Kidney glomerular epithelial cell (primary cell): ENCODE measurements around the gene ABHD1.
"Not testable (repeated sequence)": the region's sequence is repeated elsewhere in the genome, so short reads cannot be mapped to it uniquely, and the experiment has no call there.

ENCODE experiments used
- DNase-seq: peaks from one replicate; lab custom pipeline; 2025; lab: John Stamatoyannopoulos, UW

Gene ABHD1

DNA sequence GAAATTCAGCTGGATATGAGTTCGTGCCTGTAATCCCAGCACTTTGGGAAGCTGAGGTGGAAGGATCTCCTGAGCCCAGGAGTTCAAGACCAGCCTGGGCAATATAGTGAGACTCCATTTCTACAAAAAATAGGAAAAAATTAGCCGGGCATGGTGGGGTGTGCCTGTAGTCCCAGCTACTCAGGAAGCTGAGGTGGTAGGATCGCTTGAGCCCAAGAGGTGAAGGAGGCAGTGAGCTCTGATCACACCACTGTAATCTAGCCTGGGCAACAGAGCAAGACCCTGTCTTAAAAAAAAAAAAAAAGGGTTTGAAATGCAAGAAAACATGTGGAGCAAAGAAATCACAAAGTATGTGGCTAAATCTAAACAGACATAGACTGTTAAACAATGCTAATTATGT is 14.5 kb upstream of the ABHD1 start:
- no peak for DNase-seq

DNA sequence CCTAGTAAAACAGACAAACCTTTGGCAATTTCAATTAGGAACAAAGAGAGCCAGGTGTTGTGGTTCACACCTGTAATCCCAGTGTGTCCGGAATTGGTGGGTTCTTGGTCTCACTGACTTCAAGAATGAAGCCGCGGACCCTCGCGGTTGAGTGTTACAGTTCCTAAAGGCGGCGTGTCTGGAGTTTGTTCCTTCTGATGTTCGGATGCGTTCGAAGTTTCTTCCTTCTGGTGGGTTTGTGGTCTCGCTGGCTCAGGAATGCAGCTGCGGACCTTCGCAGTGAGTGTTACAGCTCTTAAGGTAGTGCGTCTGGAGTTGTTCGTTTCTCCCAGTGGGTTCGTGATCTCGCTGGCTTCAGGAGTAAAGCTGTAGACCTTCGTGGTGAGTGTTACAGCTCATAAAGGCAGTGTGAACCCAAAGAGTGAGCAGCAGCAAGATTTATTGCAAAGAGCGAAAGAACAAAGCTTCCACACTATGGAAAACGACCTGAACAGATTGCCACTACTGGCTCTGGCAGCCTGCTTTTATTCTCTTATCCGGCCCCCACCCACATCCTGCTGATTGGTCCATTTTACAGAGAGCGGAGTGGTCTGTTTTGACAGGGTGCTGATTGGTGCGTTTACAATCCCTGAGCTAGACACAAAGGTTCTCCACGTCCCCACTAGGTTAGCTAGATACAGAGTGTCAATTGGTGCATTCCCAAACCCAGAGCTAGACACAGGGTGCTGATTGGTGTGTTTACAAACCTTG is 12.8 kb upstream of the ABHD1 start:
- not testable (repeated sequence) for DNase-seq

DNA sequence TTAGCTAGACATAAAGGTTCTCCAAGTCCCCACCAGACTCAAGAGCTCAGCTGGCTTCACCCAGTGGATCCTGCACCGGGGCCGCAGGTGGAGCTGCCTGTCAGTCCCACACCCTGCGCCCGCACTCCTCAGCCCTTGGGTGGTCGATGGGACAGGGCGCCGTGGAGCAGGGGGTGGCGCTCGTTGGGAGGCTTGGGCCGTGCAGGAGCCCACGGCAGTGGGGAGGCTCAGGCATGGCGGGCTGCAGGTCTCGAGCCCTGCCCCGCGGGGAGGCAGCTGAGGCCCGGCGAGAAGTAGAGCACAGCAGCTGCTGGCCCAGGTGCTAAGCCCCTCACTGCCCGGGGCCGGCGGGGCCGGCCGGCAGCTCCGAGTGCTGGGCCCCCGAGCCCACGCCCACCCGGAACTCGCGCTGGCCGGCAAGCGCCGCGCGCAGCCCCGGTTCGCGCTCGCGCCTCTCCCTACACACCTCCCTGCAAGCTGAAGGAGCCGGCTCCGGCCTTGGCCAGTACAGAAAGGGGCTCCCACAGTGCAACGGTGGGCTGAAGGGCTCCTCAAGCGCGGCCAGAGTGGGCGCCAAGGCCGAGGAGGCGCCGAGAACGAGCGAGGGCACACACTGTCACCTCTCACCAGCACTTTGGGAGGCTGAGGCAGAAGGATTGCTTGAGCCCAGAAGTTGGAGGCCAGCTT is 12.1 kb upstream of the ABHD1 start:
- DNase-seq: not testable (repeated sequence)

DNA sequence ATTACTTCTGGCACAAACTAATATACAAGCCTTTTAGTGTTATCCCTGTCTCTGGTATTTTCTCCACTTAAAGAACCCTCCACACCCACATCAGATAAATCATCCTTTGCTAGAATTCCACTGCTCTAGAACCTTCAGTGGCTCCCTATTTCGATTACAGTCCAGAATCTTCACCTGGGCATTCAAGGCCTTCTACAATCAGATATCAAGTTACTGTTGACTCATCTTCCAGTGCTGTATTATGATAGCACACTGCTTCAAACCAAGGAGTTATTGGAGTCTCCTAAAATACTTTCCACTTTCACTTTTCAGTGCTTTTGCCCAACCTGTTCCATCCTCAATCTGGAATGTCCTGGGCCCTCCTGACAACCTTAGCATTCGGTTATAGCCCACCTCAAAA is 8.1 kb upstream of the ABHD1 start:
- no peak for DNase-seq

DNA sequence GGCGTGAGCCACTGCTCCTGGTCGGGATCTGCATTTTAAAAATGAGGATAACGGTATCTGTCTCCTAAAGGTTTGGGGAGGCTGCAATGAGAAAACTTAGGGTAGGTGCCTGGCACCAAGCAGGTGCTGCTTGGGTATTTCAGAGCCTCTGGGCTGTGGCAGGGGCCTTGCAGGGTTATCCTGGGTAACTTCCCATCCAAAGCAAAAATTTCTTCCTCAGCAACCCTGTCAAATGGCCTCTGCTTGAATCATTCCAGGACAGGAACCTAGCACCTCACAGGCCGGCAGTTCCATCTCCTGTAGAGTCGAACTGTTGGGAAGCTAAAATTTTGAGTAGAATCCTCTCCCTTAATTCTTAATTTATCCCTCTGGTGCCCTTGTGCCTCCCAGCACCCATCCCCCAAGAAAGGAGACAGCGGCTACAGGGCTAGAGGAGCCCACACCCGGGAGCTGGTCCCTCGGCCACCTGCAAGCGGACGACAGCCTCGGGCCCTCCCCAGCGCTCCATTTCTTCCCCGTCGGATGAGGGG is 5.6 kb upstream of the ABHD1 start:
- no peak for DNase-seq

DNA sequence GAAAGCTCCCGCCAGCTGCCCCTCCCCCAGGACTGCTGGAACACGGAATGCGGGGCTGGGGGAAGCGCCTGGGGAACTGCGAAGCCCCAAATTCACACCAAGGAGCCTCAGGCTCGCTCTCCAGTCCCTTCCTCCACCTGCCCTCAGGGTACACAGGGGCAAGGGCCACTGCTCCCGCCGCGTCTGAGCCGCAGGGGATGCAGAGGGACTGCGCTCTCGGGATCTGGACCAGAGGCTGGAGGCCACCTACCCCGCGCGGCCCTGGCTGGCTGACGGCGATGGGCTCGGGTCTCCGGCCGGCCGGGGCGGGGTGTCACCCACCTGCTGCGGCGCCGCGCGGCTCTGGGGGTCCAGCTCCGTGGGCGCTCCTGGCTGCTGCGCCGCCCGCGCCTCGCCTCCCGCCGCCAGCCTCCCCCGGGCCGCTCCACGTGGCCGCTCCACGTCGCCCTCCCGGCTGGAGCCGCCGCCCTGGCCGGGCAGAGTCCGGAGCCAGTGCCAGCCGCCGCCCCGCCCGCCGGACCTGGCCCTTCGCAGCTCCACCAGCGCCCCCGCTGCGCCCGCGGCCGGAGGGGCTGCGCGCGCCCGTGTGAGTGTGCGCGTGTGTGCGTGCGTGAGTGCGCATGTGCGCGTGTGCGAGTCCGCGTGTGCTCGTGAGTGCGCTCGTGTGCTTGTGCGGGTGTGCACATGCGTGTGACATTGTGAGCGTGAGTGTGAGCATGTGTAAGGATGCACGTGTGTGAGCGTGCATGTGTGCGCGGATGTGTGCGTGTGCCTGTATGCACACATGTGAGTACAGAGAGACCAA is 4.9 kb upstream of the ABHD1 start, which contains the start of gene CGREF1:
Gene CGREF1 (minus strand): TSS at position 604 of the 805 bp plus-strand sequence. CDS start 14,762 bp downstream, outside the sequence.
- DNase-seq: no peak

DNA sequence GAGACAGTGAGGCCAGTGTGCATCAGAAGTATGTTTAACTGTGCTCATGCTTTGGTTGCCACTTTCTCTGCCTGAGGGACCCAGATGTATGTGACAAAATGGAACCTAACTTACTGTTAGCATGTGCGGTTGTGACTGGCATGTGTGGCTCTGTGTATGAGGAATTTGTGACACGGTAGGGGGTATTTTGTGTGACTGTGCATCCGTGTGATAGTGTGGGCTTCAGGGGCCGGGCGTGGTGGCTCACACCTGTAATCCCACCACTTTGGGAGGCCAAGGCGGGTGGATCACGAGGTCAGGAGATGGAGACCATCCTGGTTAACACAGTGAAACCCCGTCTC is 4.3 kb upstream of the ABHD1 start:
- DNase-seq: not testable (repeated sequence)

DNA sequence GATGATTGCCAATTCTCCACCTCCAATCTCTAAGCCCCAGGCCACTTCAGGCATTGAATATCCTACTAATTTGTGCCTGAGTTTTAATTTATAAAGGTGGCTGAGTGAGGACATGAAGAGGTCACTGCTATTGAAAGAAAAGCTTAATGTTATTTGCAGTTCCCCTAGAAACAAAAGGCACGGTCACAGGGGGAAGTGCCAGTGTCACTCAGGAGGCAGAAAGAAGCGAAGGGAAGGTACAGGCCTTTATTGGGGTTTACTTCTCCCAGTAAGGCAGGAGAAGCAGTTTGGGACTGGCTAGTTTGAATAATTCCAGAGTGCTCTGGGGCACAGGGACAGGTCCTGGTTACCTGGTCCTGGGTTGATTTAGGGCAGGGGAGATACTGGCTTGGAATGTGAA is 1.7 kb upstream of the ABHD1 start:
- DNase-seq: no peak

DNA sequence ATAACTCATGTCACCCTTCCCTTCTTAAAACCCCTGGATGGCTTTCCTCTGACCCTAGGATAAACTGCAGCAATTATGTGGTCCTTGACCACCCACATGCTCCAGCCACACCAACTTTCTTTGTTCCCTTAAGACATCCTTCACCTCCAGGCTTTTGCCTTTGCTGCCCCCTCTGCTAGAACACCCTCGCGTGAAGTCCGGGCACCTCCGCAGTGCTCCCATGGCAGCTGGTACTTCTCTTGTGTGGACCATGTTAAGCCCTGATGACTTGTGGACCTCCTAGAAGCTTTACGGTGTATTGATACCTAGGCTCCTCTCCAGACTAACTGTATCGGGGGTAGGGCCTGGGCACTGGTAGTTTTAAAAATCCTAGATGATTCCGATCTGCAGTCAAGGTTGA is 824 bp upstream of the ABHD1 start:
- DNase-seq: no peak

DNA sequence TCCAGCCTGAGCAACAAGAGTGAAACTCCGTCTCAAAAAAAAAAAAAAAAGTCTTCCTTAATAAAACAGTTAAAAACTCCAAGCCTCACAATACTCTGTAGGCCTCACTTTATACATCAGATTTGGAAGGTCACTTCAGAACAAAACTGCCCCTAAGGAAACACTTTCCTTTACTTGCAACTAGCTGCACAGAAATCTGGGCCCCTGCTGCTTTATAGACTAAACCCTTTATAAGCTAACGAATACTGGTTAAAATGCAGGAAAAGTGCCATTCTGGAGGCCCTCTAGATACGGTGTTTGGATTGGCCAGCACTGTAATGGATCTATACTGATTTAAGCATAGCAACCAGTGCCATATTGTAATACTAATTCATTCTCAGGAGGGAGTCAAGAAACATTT is 1.5 kb downstream of the ABHD1 start:
- DNase-seq: no peak

DNA sequence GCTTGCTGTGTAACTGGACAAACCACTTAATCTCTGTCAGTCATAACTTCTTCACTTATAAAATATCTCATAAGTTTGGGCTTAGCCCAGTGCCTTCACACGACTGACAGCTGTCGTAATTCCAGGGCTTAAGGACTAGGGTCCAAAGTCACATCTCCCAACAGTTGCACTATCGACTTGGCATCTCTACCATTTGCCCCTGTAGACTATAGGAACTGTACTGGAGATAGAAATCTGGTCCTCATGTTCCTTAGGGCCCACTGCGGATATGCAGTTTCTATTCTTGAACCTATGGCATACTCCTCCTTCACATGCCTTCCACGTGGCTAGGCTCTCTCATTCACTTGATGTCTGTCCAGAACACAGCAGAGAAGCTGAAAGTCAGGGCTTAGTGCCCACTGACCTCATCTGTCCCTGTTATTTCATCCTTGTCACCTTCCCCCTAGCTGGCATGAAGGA is 2.7 kb downstream of the ABHD1 start:
- no peak for DNase-seq

DNA sequence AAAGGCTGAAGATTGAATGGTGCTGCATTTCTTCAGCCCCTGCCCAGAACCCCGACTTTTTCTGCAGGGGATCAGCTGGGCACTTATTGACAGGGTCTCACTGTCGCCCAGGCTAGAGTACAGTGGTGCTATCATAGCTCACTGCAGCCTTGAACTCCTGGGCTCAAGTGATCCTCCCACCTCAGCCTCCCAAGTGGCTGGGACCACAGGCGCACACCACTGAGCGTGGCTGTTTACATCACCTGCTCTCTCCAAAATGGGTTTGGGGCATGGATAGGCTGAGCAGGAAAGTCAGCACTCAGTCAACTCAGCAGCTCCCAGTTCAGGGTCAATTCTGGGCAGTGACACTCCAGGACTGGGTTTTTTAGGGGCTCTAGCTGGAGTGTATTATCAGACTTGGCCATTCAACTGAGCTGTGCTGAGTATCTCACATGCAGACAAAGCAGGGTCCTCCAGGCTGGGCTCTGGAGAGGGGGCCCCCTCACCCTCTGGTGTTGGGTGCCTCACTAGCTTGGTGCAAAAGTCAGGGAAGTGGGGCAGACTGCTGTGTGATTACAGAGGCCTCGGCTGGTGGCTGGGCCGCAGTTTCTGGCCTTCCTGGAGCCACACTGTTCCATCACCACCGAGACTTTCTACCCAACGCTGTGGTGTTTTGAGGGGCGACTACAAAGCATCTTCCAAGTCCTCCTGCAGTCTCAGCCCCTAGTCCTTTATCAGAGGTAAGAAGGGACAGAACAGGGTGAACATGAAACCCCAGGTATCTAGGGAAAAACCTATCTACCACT is 4.5 kb downstream of the ABHD1 start:
- no peak for DNase-seq

DNA sequence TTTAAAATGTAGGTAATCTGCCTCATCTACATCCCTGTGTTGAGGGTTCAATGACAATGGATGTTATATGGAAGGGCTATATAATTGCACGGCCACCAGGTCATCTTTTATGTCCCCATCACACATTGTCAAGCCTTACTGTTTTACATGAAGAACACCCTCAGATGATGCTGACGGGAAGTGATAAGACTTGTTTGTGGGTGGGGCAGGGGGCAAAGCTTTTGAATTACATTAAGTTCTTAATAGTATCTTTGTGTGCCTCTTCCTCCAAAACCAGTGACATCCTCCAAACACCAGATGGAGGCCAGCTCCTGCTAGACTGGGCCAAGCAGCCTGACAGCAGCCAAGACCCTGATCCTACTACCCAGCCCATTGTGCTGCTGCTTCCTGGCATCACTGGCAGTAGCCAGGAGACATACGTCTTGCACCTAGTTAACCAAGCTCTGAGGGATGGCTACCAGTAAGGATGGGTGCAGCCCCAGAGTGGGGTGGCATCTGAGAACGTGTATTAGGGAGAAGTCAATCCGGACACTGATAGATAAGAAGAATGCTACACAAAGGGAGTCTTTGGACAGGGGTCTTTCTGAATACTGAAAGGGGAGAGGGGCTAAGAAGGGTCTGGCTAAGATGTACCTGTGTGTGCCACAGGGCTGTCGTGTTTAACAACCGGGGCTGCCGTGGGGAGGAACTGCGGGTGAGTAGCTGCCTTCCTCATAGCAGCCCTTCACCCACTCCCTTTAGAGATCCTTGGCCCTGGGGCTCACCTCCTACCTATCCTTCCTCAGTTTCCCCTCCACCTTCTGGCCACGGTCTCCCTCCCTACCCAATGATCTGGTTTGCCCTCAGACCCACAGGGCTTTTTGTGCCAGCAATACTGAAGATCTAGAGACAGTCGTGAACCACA is 5.3 kb downstream of the ABHD1 start:
- DNase-seq: no peak

DNA sequence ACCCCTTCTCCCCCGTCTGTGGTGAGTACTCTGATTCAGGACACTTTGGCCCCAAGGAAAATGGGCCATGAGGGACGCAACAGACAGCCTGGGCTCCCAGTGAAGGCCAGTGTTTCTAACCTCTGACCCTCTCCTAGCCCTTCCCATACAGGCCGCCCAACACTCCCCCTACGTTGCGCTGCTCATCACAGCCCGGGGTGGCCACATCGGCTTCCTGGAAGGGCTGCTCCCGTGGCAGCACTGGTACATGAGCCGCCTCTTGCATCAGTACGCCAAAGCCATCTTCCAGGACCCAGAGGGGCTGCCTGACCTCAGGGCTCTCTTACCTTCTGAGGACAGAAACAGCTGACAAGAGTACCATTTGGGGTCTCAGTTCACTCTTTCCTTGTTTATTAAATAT is 6.8 kb downstream of the ABHD1 start:
- no peak for DNase-seq

DNA sequence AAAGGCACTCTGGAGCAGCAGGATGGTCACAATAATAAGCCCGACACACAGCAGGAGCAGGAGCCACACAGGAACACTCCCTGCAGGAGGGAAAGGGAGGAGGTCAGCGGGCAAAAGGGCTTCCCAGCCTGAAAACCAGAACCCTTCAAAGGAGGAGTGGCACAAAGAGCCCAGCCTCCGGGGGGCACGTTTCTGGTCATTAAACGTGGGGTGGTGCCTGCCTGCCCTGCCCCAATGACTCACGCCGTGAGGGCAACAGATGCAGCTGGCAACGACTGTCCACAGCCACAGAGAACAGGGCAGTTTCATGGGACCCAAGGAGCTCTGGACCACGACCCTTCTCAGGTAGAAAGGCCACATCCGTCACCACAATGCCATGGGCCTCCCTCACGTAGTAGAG is 7.8 kb downstream of the ABHD1 start:
- DNase-seq: no peak

DNA sequence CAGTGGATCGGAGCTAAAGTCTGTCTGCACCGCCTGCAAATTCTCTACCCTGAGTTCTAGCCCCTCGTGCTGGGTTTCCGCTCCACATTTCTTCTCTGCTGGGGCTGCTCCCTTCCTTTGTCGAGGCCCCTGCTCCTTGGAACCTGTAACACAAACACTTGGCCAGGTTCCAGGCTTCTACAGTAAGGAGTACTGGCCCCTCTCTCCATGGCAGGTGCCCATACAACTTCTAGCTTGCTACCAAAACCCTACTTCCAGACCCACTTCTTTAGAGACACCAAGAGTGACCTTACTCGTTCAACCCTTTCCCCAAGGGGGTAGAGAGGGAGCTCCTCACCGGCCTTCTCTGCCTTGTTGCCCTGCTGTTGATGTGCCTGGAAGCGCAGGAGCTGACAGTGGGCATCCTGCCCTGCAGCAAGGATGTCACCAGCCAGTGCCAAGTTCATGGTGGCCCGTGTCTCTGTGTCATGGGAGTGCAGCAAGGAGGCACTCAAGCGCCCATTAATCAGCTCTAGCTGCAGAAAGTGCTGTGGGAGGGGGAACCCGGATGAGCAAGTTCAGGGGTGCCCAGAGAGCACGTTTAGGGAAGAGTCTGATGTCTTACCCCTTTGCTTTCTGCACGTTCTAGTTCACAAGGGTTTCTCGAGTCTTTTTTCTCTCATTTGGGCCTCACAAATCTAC is 9.7 kb downstream of the ABHD1 start:
- no peak for DNase-seq

DNA sequence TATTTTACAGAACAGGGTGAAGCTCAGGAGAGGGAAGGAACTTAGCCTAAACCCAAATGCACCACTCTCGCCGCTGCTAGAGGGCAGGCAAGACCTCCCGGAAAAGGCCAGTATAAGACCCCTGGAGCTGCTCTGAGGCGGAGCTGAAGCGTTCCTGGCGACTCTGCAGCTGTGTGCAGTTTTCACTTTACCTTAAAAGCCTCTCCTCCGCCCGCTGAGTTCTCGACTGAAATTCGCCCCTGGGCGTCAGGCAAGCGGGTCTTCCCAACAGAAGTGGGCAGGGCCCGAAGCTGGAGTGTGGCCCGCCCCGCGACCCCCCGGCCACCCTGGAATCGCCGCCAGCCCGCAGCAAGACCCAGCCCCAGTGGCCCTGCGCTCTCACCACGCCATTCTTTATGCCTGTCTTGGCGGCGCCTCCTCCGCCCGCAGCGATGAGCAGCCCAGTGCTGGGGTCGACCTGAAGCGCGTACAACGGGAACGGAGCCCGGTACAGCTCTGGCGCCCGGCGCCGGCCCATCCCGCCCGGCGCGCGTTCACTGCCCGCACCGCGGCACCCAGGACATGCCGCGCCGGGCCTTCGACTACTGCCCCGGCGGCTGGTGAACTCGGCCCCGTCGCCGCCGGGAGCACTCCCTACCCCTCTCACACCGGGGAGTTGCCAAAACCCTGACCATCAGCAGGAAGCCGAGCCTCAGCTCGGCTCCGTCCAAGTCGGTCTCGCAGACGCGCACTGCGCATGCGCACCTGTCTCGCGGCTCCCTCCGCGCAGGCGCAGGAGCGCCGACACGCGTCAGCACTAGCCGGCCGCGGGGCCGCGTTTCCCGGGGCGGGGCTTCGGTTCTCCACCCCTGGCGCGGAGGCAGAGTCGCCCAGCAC is 10.5 kb downstream of the ABHD1 start, which contains the start of gene PREB:
Gene PREB (minus strand): TSS at position 732 of the 876 bp plus-strand sequence. CDS start 215 bp downstream, at position 517.
- peak; percentile 88 for DNase-seq

DNA sequence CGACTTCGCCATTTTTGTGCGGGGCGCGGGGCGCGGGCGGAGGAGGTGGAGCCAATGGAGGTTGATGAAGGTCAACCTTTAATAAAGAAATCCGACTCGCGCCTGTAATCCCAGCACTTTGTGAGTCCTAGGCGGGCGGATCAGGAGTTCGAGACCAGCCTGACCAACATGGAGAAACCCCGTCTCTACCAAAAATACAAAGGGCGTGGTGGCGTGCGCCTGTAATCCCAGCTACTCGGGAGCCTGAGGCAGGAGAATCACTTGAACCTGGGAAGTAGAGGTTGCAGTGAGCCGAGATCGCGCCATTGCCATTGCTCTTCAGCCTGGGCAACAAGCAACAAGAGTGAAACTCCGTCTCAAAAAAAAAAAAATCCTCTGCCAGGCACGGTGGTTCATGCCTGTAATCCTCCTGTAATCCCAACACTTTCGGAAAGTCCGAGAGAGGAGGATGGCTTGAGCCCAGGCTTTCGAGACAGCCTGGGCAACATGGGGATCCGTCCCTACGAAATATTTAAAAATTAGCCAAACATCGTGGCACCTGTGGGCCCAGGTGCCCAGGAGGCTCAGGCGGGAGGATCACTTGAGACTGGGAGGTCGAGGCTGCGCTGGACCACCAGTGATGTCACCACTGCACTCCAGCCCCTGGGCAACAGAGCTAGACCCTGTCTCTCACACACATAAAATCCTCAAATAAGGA is 11.3 kb downstream of the ABHD1 start:
- no peak for DNase-seq
